ENCODE results near the gene COLGALT1. TPM values are rescaled to one million over a fixed set of nuclear protein-coding genes. Genes with fewer than 3 reads are reported as not detected.

COLGALT1 gene
- total and polyA plus RNA-seq, 10 of the 15 experiments (the other 5 are each of a cell fraction or from before 2014, with no cell fraction given), result 1.2 to 78.8 (median 29.8) TPM

DNA sequence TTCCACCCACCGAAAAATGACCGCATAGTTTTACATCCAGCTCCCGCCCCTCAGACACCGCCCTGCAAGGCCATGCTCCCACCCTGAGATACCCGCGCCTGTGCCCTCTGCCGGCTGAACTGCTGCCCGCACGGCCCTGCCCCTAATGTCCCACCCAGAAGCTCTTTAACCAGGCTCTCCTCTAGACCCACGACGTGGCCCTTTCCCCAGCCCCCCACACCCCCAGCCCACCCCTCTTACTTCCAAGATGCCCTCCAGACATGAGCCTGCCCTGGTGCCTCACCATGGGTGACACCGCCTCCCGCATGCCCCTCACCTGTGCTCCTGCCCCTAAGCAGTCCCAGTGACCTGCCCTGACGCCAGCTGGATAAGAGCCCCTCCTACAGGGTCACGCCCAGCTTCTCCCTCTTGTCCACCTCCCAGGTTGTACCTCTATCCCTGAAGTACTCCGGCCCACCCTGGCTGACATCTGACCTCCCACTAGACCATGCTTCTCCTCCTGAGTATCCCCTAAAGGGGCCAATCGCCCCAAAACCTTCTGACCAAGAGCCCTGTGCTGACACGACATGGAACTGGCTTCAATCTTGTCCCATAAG is 51.2 kb downstream of the COLGALT1 start:
- in situ Hi-C loops (cut with MboI), result no loop called here
- WGBS (ENCODE audit: insufficient coverage, insufficient replicate concordance, low lambda C conversion rate, missing lambda C conversion rate), result 23% methylated on average over 18 of the region's 18 CpGs
- H3K4me1 ChIP-seq (ENCODE audit: control insufficient read depth, insufficient read depth, low read length), result peaks cover 9% of the 10 kb centered on the region
- no peak for FAIRE-seq
- H3K27ac ChIP-seq (ENCODE audit: control insufficient read depth, insufficient read depth), result no peak overlapping the region
- RAD21 ChIA-PET (ENCODE audit: unreplicated experiment), result interaction anchor here (1.5 kb wide), 1 partner anchor 160 kb away, joined by 4 read pairs; no protein-coding TSS in a partner anchor
- H2AFZ ChIP-seq (ENCODE audit: control insufficient read depth, low read depth, low read length), result peak overlapping the region; percentile 99
- H3K4me2 ChIP-seq (ENCODE audit: control insufficient read depth, insufficient read depth), result peak overlapping the region; percentile 96
- SMC1A ChIA-PET (ENCODE audit: uncharacterized antibody, unreplicated experiment), result interaction anchor here (0.6 to 1.1 kb wide), 2 partner anchors 17 to 286 kb away, joined by 3 read pairs; no protein-coding TSS in a partner anchor
- ATAC-seq, result peak; percentile 58
- H3K27me3 ChIP-seq (replicated peaks in 1 of 2; ENCODE audit: control insufficient read depth in 2 of 2, insufficient read depth in 2 of 2, low read length in 1 of 2), result no peaks in the 10 kb centered on the region
- no TSS peak for BruUV-seq (replicated peaks)
- H3K36me3 ChIP-seq (ENCODE audit: control insufficient read depth in 2 of 2, insufficient read depth in 2 of 2, low read length in 1 of 2), result no peaks in the 10 kb centered on the region
- CTCF ChIA-PET, result interaction anchor here (1.0 to 1.9 kb wide), 7 partner anchors 10 to 189 kb away, joined by 3 to 9 read pairs (median 3); partner anchors contain the start of gene B3GNT3
- H3K79me2 ChIP-seq (ENCODE audit: control insufficient read depth, insufficient read depth, low read length), result no peaks in the 10 kb centered on the region
- no peaks in the 10 kb centered on the region for H4K20me1 ChIP-seq (ENCODE audit: control insufficient read depth, insufficient read depth)
- no peak for DNase-seq (ENCODE audit: low read depth, low spot score)
- H3K4me3 ChIP-seq, result peak overlapping the region; percentile 67; the same call in 1 of the 2 replicates
- H3K9me3 ChIP-seq (replicated peaks; ENCODE audit: control insufficient read depth, insufficient read depth, low read length), result no peaks in the 10 kb centered on the region
- intact Hi-C loops (cut with micrococcal nuclease; ENCODE audit: unreplicated experiment), result no loop called here
- H3K9ac ChIP-seq (ENCODE audit: control insufficient read depth, insufficient read depth, low read length), result no peak overlapping the region
- TF ChIP-seq HDGF (IDR thresholded peaks at IDR 0.05) (0 out of 2 replicates have a peak, but pooled peaks have one; percentile 4), BCL11A (IDR thresholded peaks at IDR 0.05; ENCODE audit: low read depth, low read length) (no peak), PML (IDR thresholded peaks at IDR 0.05; ENCODE audit: low read length) (no peak)
- TF ChIP-seq, protein P1, sequence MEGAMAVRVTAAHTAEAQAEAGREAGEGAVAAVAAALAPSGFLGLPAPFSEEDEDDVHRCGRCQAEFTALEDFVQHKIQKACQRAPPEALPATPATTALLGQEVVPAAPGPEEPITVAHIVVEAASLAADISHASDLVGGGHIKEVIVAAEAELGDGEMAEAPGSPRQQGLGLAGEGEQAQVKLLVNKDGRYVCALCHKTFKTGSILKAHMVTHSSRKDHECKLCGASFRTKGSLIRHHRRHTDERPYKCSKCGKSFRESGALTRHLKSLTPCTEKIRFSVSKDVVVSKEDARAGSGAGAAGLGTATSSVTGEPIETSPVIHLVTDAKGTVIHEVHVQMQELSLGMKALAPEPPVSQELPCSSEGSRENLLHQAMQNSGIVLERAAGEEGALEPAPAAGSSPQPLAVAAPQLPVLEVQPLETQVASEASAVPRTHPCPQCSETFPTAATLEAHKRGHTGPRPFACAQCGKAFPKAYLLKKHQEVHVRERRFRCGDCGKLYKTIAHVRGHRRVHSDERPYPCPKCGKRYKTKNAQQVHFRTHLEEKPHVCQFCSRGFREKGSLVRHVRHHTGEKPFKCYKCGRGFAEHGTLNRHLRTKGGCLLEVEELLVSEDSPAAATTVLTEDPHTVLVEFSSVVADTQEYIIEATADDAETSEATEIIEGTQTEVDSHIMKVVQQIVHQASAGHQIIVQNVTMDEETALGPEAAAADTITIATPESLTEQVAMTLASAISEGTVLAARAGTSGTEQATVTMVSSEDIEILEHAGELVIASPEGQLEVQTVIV (IDR thresholded peaks at IDR 0.05; ENCODE audit: borderline replicate concordance, partially characterized antibody), result no peak
- TF ChIP-seq, protein P2, sequence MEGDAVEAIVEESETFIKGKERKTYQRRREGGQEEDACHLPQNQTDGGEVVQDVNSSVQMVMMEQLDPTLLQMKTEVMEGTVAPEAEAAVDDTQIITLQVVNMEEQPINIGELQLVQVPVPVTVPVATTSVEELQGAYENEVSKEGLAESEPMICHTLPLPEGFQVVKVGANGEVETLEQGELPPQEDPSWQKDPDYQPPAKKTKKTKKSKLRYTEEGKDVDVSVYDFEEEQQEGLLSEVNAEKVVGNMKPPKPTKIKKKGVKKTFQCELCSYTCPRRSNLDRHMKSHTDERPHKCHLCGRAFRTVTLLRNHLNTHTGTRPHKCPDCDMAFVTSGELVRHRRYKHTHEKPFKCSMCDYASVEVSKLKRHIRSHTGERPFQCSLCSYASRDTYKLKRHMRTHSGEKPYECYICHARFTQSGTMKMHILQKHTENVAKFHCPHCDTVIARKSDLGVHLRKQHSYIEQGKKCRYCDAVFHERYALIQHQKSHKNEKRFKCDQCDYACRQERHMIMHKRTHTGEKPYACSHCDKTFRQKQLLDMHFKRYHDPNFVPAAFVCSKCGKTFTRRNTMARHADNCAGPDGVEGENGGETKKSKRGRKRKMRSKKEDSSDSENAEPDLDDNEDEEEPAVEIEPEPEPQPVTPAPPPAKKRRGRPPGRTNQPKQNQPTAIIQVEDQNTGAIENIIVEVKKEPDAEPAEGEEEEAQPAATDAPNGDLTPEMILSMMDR (IDR thresholded peaks at IDR 0.05 in 2 of 3, conservative IDR thresholded peaks at IDR 0.05 in 1 of 3; ENCODE audit: control insufficient read depth in 2 of 3, extremely low read depth in 1 of 3, insufficient read depth in 1 of 3, low read depth in 3 of 3, low read length in 3 of 3), result 0 out of 6 replicates have a peak, but pooled peaks of 1 of the 3 experiments have one; percentile 15
- POLR2A ChIA-PET, result no interaction called here

All from GM12878 (cell line).